HepG2 (cell line): Measurements from ENCODE around the gene ANKRD29. TPM values are rescaled to one million over a fixed set of nuclear protein-coding genes. Genes with fewer than 3 reads are reported as not detected.
A peak's percentile ranks its signal among the peaks of the same experiment; 100 is the strongest.

Experiments used
- ATAC-seq: fragments of 200-7000 bp; cut with Tn5 transposase; 3 replicates; pipeline ENCODE4 v1.9.1; 2020; ENCODE audit warnings: mild to moderate bottlenecking, moderate library complexity
- BruUV-seq: library from RNA; stranded (reverse); fragments of 400-500 nt; replicated peaks from 2 replicates; lab custom pipeline; 2021; lab: Mats Ljungman, UMichigan
- CTCF ChIA-PET: fragments of 300-600 bp; formaldehyde crosslinking; extraction: SDS; loops from one replicate; lab custom pipeline; 2021; ENCODE audit warnings: low total read pairs, inconsistent platforms, low intra/inter-chr PET ratio; lab: Yijun Ruan, JAX
- POLR2A ChIA-PET: fragments of 350-600 bp; sonication (Branson Sonifier 250); formaldehyde crosslinking; loops from one replicate; lab custom pipeline; 2020; ENCODE audit warnings: antibody characterized with exemption, inconsistent platforms; lab: Yijun Ruan, JAX
- DNase-seq: peaks from one replicate; pipeline ENCODE4 v3.0.0-alpha.2; 2015; ENCODE audit warnings: low spot score
- FAIRE-seq: peaks from 3 replicates; lab custom pipeline; 2011; peaks lifted over from hg19 to GRCh38; lab: Jason Lieb, UNC
- H2AFZ ChIP-seq: one replicate; pipeline ENCODE4 v1.6.1; 2011; ENCODE audit warnings: low read length, inconsistent platforms
- H3K27ac ChIP-seq: fragments of 300-600 bp; 3 replicates; pipeline ENCODE4 v1.8.0; 2011; ENCODE audit warnings: mixed run types, mild to moderate bottlenecking, mixed read lengths, low read length, inconsistent platforms; ENCODE audit not compliant: insufficient read depth; ENCODE audit errors: extremely low read length
- H3K27me3 ChIP-seq, 2 experiments: fragments of 200-600 bp in 1 of 2; 2 replicates in 1 of 2; 3 replicates in 1 of 2; pipeline versions ENCODE4 v1.6.0 to v1.8.0; 2011; ENCODE audit warnings: low read length in 2 of 2, mild to moderate bottlenecking in 2 of 2, moderate library complexity in 2 of 2, inconsistent platforms in 1 of 2; ENCODE audit not compliant: insufficient read depth in 2 of 2, control insufficient read depth in 1 of 2
- H3K36me3 ChIP-seq, 2 experiments: fragments of 200-600 bp in 1 of 2; replicated peaks in 1 of 2; 2 replicates in 1 of 2; 3 replicates in 1 of 2; pipeline versions ENCODE4 v1.5.1 to v1.8.0; 2011; ENCODE audit warnings: low read length in 2 of 2, inconsistent platforms in 1 of 2; ENCODE audit not compliant: insufficient read depth in 2 of 2, control insufficient read depth in 1 of 2
- H3K4me1 ChIP-seq: 2 replicates; pipeline ENCODE4 v1.5.1; 2012; ENCODE audit warnings: low read length, inconsistent platforms; ENCODE audit not compliant: insufficient read depth
- H3K4me2 ChIP-seq: 2 replicates; pipeline ENCODE4 v1.6.0; 2011; ENCODE audit warnings: low read depth, low read length, inconsistent platforms
- H3K4me3 ChIP-seq, 3 experiments: fragments of 200-600 bp in 1 of 3; sonication (generic), shearing (Covaris generic) in 1 of 3; replicated peaks in 1 of 3; 2 replicates each; pipeline ENCODE4 v1.5.1; 2011 to 2016; ENCODE audit warnings: low read length in 3 of 3, inconsistent platforms in 2 of 3, low read depth in 2 of 3, mild to moderate bottlenecking in 2 of 3, control low read depth in 1 of 3, mixed read lengths in 1 of 3; ENCODE audit not compliant: insufficient read depth in 1 of 3
- H3K79me2 ChIP-seq: one replicate; pipeline ENCODE4 v1.6.1; 2011; ENCODE audit warnings: low read length, inconsistent platforms; ENCODE audit not compliant: insufficient read depth
- H3K9ac ChIP-seq: 2 replicates; pipeline ENCODE4 v1.6.0; 2011; ENCODE audit warnings: mild to moderate bottlenecking, low read depth, low read length, inconsistent platforms; ENCODE audit not compliant: insufficient read depth
- H3K9me3 ChIP-seq: 2 replicates; pipeline ENCODE4 v1.5.1; 2012; ENCODE audit warnings: mild to moderate bottlenecking, low read length
- H4K20me1 ChIP-seq: 2 replicates; pipeline ENCODE4 v1.6.0; 2011; ENCODE audit warnings: inconsistent platforms, mild to moderate bottlenecking, low read length, moderate library complexity; ENCODE audit not compliant: insufficient read depth
- CENPT ChIP-seq: sonication (generic); formaldehyde crosslinking; IDR thresholded peaks from 2 replicates; pipeline ENCODE4 v1.8.0; 2022; ENCODE audit warnings: low read depth, mild to moderate bottlenecking, moderate library complexity, missing genetic modification reagents
- ERF ChIP-seq: IDR thresholded peaks from 2 replicates; pipeline ENCODE4 v1.6.1; 2018; ENCODE audit warnings: missing biosample characterization, missing genetic modification reagents
- GATA4 ChIP-seq: sonication (generic); IDR thresholded peaks from 2 replicates; pipeline ENCODE4 v1.6.1; 2016; ENCODE audit warnings: antibody characterized with exemption, low read depth, borderline replicate concordance
- MZF1 ChIP-seq: sonication (generic); formaldehyde crosslinking; IDR thresholded peaks from 2 replicates; pipeline ENCODE4 v1.8.1; 2023; ENCODE audit warnings: mild to moderate bottlenecking, missing genetic modification reagents, borderline replicate concordance
- SMAD9 ChIP-seq: sonication (generic); formaldehyde crosslinking; IDR thresholded peaks from 2 replicates; pipeline ENCODE4 v1.5.1; 2020; ENCODE audit warnings: mild to moderate bottlenecking, missing genetic modification reagents
- SNAPC5 ChIP-seq: sonication (generic); formaldehyde crosslinking; IDR thresholded peaks from 2 replicates; pipeline ENCODE4 v1.8.1; 2023; ENCODE audit warnings: mild to moderate bottlenecking, missing genetic modification reagents, borderline replicate concordance
- ZBTB39 ChIP-seq: sonication (generic); formaldehyde crosslinking; IDR thresholded peaks from 2 replicates; pipeline ENCODE4 v1.5.0; 2020; ENCODE audit warnings: missing genetic modification reagents
- ZMAT5 ChIP-seq: sonication (generic); formaldehyde crosslinking; IDR thresholded peaks from 2 replicates; pipeline ENCODE4 v1.5.0; 2020; ENCODE audit warnings: mild to moderate bottlenecking, low read depth, missing genetic modification reagents, borderline replicate concordance
- ZNF251 ChIP-seq: sonication (generic); formaldehyde crosslinking; IDR thresholded peaks from 2 replicates; pipeline ENCODE4 v1.9.0; 2021; ENCODE audit warnings: mild to moderate bottlenecking, missing genetic modification reagents
- ZNF407 ChIP-seq: sonication (generic); formaldehyde crosslinking; IDR thresholded peaks from one replicate; pipeline ENCODE4 v1.5.1; 2020; ENCODE audit warnings: mild to moderate bottlenecking, missing genetic modification reagents; ENCODE audit errors: not compliant biosample characterization
- ZNF770 ChIP-seq: sonication (generic); formaldehyde crosslinking; IDR thresholded peaks from 2 replicates; pipeline ENCODE4 v1.5.0; 2020; ENCODE audit warnings: mild to moderate bottlenecking, missing genetic modification reagents
- ZNF850 ChIP-seq: sonication (generic); formaldehyde crosslinking; conservative IDR thresholded peaks from 2 replicates; pipeline ENCODE4 v1.9.0; 2021; ENCODE audit warnings: mild to moderate bottlenecking, missing genetic modification reagents
- WGBS: methylation state at CpG from one replicate; pipeline ENCODE4 v1.1.6; 2017; ENCODE audit warnings: low lambda C conversion rate; 5-methylcytosine and 5-hydroxymethylcytosine counted together
- in situ Hi-C: cut with HindIII; loops from 2 replicates; pipeline ENCODE4 v1.10.0; 2017; ENCODE audit warnings: low pct_unique_long_range_greater_than_20kb; ENCODE audit not compliant: extremely low pct_ligation_motif_present
- intact Hi-C: fragments of 100-400 bp; cut with micrococcal nuclease; formaldehyde crosslinking; loops from one replicate; pipeline ENCODE4 v1.10.0; 2022; ENCODE audit not compliant: unreplicated experiment
- polyA plus RNA-seq, 8 experiments: library from polyadenylated mRNA; depleted of rRNA in 3 of 8; stranded (reverse) in 7 of 8; unstranded in 1 of 8; fragments of >200 nt; fragmentation: Illumina TruSeq in 4 of 8; extraction: Trizol in 4 of 8; gene quantifications; 2 replicates each; pipeline versions ENCODE4 v1.2.1 to v1.2.3, GENCODE V29; 2011 to 2016; ENCODE audit warnings: low read depth in 4 of 8, missing spikeins in 1 of 8, mixed read lengths in 1 of 8; ENCODE audit not compliant: insufficient read depth in 1 of 8
- total RNA-seq, 5 experiments: library from RNA; depleted of rRNA; stranded (reverse); fragments of >200 nt; fragmentation: Illumina TruSeq; extraction: Trizol; gene quantifications; 2 replicates each; pipeline ENCODE4 v1.2.3, GENCODE V29; 2016; ENCODE audit warnings: low read depth in 1 of 5

Gene ANKRD29
- total and polyA plus RNA-seq, 2 of the 13 experiments (the other 11 are each of a cell fraction or from before 2014, with no cell fraction given) = not detected

GRCh38 chr18:23636071-23636399 is 26.7 kb downstream of the ANKRD29 start:
- ATAC-seq = peak; percentile 42
- ChIA-PET POLR2A (no interaction called here), CTCF (no interaction called here)
- no peaks in the 10 kb centered on the region for H3K79me2 ChIP-seq
- intact Hi-C loops (no loop called here), in situ Hi-C loops (no loop called here)
- 30% methylated on average over 3 of the region's 3 CpGs for WGBS
- peak overlapping the region in 1 of 3 experiments; percentile 12; a peak in 2 of 6 replicates for H3K4me3 ChIP-seq
- peaks cover 24% of the 10 kb centered on the region for H3K4me1 ChIP-seq
- no peak overlapping the region for H3K27ac ChIP-seq
- H3K27me3 ChIP-seq = no peaks in the 10 kb centered on the region
- no peak overlapping the region for H2AFZ ChIP-seq
- H3K9ac ChIP-seq = no peak overlapping the region
- DNase-seq = peak; percentile 31
- peak overlapping the region; percentile 58; the same call in 1 of the 2 replicates for H3K4me2 ChIP-seq
- H4K20me1 ChIP-seq = no peaks in the 10 kb centered on the region
- H3K9me3 ChIP-seq = no peaks in the 10 kb centered on the region
- BruUV-seq = no TSS peak
- FAIRE-seq = no peak
- H3K36me3 ChIP-seq = no peaks in the 10 kb centered on the region
- no peak for TF ChIP-seq MZF1 (CRISPR knock-in tag)
- TF ChIP-seq SMAD9 (CRISPR knock-in tag) = no peak
- no peak for TF ChIP-seq ZBTB39 (CRISPR knock-in tag)
- TF ChIP-seq SNAPC5 (CRISPR knock-in tag) = no peak
- TF ChIP-seq ZNF770 (CRISPR knock-in tag) = 0 out of 2 replicates have a peak, but pooled peaks have one; percentile 11
- TF ChIP-seq GATA4 = no peak
- no peak for TF ChIP-seq ZNF407
- no peak for TF ChIP-seq ZMAT5 (CRISPR knock-in tag)
- TF ChIP-seq ZNF850 (CRISPR knock-in tag) = no peak
- TF ChIP-seq CENPT (CRISPR knock-in tag) = no peak
- no peak for TF ChIP-seq ERF (CRISPR knock-in tag)
- TF ChIP-seq ZNF251 = no peak
